ENCODE results near the gene MSH3.

MSH3 gene

GRCh38 chr5:80740999-80741398 is 86.5 kb downstream of the MSH3 start:
- Histone ChIP-seq H3K4me2 (ENCODE audit: low read length) (no peak overlapping the region), H3K9ac (ENCODE audit: low read length) (no peak overlapping the region), H3K4me3 (ENCODE audit: low read length) (no peak overlapping the region), H4K20me1 (ENCODE audit: insufficient read depth, low read length) (no peaks in the 10 kb centered on the region), H2AFZ (ENCODE audit: low read depth, low read length) (no peak overlapping the region), H3K27ac (ENCODE audit: low read length) (no peak overlapping the region), H3K4me1 (ENCODE audit: low read length) (no peaks in the 10 kb centered on the region), H3K9me3 (ENCODE audit: insufficient read depth, low read length) (no peaks in the 10 kb centered on the region), H3K79me2 (ENCODE audit: low read length) (no peaks in the 10 kb centered on the region), H3K36me3 (replicated peaks; ENCODE audit: low read depth, low read length) (no peaks in the 10 kb centered on the region), H3K27me3 (ENCODE audit: low read depth, low read length) (no peaks in the 10 kb centered on the region)
- TF ChIP-seq CTCF (IDR thresholded peaks at IDR 0.05; ENCODE audit: low read depth, low read length) (no peak), EZH2phosphoT487 (IDR thresholded peaks at IDR 0.05; ENCODE audit: low read depth) (no peak)

- Histone ChIP-seq H3K4me2 (ENCODE audit: low read length) (no peak overlapping the region), H3K27me3 (ENCODE audit: low read depth, low read length) (no peaks in the 10 kb centered on the region), H3K79me2 (ENCODE audit: low read length) (no peaks in the 10 kb centered on the region), H3K9ac (ENCODE audit: low read length) (no peak overlapping the region), H4K20me1 (ENCODE audit: insufficient read depth, low read length) (no peaks in the 10 kb centered on the region), H3K36me3 (replicated peaks; ENCODE audit: low read depth, low read length) (no peaks in the 10 kb centered on the region), H3K27ac (ENCODE audit: low read length) (no peak overlapping the region), H2AFZ (ENCODE audit: low read depth, low read length) (no peak overlapping the region), H3K4me3 (ENCODE audit: low read length) (no peak overlapping the region), H3K9me3 (ENCODE audit: insufficient read depth, low read length) (no peaks in the 10 kb centered on the region), H3K4me1 (ENCODE audit: low read length) (no peaks in the 10 kb centered on the region)
- TF ChIP-seq EZH2phosphoT487 (IDR thresholded peaks at IDR 0.05; ENCODE audit: low read depth) (no peak), CTCF (IDR thresholded peaks at IDR 0.05; ENCODE audit: low read depth, low read length) (no peak)
Measured at GRCh38 chr5:80744149-80744548, 89.7 kb downstream of the MSH3 start.

- H4K20me1 ChIP-seq (ENCODE audit: insufficient read depth, low read length) = no peaks in the 10 kb centered on the region
- H3K4me1 ChIP-seq (ENCODE audit: low read length) = no peaks in the 10 kb centered on the region
- no peaks in the 10 kb centered on the region for H3K9me3 ChIP-seq (ENCODE audit: insufficient read depth, low read length)
- H3K9ac ChIP-seq (ENCODE audit: low read length) = no peak overlapping the region
- no peak overlapping the region for H2AFZ ChIP-seq (ENCODE audit: low read depth, low read length)
- H3K27ac ChIP-seq (ENCODE audit: low read length) = no peak overlapping the region
- H3K36me3 ChIP-seq (replicated peaks; ENCODE audit: low read depth, low read length) = no peaks in the 10 kb centered on the region
- no peaks in the 10 kb centered on the region for H3K79me2 ChIP-seq (ENCODE audit: low read length)
- no peaks in the 10 kb centered on the region for H3K27me3 ChIP-seq (ENCODE audit: low read depth, low read length)
- H3K4me3 ChIP-seq (ENCODE audit: low read length) = no peak overlapping the region
- TF ChIP-seq EZH2phosphoT487 (IDR thresholded peaks at IDR 0.05; ENCODE audit: low read depth) (no peak), CTCF (IDR thresholded peaks at IDR 0.05; ENCODE audit: low read depth, low read length) (no peak)
- no peak overlapping the region for H3K4me2 ChIP-seq (ENCODE audit: low read length)
Measured at GRCh38 chr5:80745490-80745889, 91.0 kb downstream of the MSH3 start.

GRCh38 chr5:80747922-80748321 is 93.5 kb downstream of the MSH3 start:
- H3K4me1 ChIP-seq (ENCODE audit: low read length) = no peaks in the 10 kb centered on the region
- no peaks in the 10 kb centered on the region for H3K27me3 ChIP-seq (ENCODE audit: low read depth, low read length)
- no peak overlapping the region for H3K27ac ChIP-seq (ENCODE audit: low read length)

More at GRCh38 chr5:80747922-80748321, 93.5 kb downstream of the MSH3 start:
- Histone ChIP-seq H3K4me2 (ENCODE audit: low read length) (no peak overlapping the region), H4K20me1 (ENCODE audit: insufficient read depth, low read length) (no peaks in the 10 kb centered on the region), H3K36me3 (replicated peaks; ENCODE audit: low read depth, low read length) (peaks cover 7% of the 10 kb centered on the region), H3K4me3 (ENCODE audit: low read length) (no peak overlapping the region), H3K9ac (ENCODE audit: low read length) (no peak overlapping the region), H2AFZ (ENCODE audit: low read depth, low read length) (no peak overlapping the region), H3K79me2 (ENCODE audit: low read length) (no peaks in the 10 kb centered on the region), H3K9me3 (ENCODE audit: insufficient read depth, low read length) (peaks cover 3% of the 10 kb centered on the region; the same call in 1 of the 2 replicates)
- TF ChIP-seq CTCF (IDR thresholded peaks at IDR 0.05; ENCODE audit: low read depth, low read length) (no peak), EZH2phosphoT487 (IDR thresholded peaks at IDR 0.05; ENCODE audit: low read depth) (no peak)

Data from OCI-LY3 (cell line).